CD8-positive, alpha-beta memory T cell (primary cell): ENCODE results near the gene TLCD3B. TPM values are rescaled to one million over a fixed set of nuclear protein-coding genes. Genes with fewer than 3 reads are reported as not detected.

Source experiments
- CTCF ChIA-PET: fragments of 350-600 bp; sonication (Branson Sonifier 250); formaldehyde crosslinking; loops from one replicate; lab custom pipeline; 2021; ENCODE audit warnings: antibody characterized with exemption; lab: Charles Lee
- POLR2A ChIA-PET: fragments of 350-600 bp; sonication (Branson Sonifier 250); formaldehyde crosslinking; loops from one replicate; lab custom pipeline; 2021; ENCODE audit warnings: antibody characterized with exemption; lab: Charles Lee
- DNase-seq, 5 donors: peaks; one replicate each; pipeline versions ENCODE4 v3.0.0 to v3.0.0-alpha.2; 2020 to 2022; ENCODE audit warnings: mixed read lengths in 1 of 5
- H3K27ac ChIP-seq: one replicate; pipeline ENCODE4 v1.7.0; 2013; ENCODE audit warnings: low read depth, mild to moderate bottlenecking, low read length, moderate library complexity
- H3K27me3 ChIP-seq: 2 replicates; pipeline ENCODE4 v1.7.0; 2013; ENCODE audit warnings: low read length, mild to moderate bottlenecking; ENCODE audit not compliant: insufficient read depth, poor library complexity, severe bottlenecking
- H3K36me3 ChIP-seq: 2 replicates; pipeline ENCODE4 v1.7.0; 2013; ENCODE audit warnings: mild to moderate bottlenecking, low read length, moderate library complexity; ENCODE audit not compliant: insufficient read depth
- H3K4me1 ChIP-seq: 2 replicates; pipeline ENCODE4 v1.7.0; 2013; ENCODE audit warnings: mild to moderate bottlenecking, low read length, moderate library complexity; ENCODE audit not compliant: insufficient read depth
- H3K4me3 ChIP-seq: 2 replicates; pipeline ENCODE4 v1.7.0; 2013; ENCODE audit warnings: mild to moderate bottlenecking, low read length
- H3K9me3 ChIP-seq: 2 replicates; pipeline ENCODE4 v1.7.0; 2013; ENCODE audit warnings: mild to moderate bottlenecking, low read length
- H3K27ac Mint-ChIP-seq, 8 donors: one replicate each; pipeline ENCODE4 v1.8.0; 2020 to 2021; ENCODE audit warnings: mixed read lengths in 8 of 8, mild to moderate bottlenecking in 6 of 8, inconsistent platforms in 3 of 8, moderate library complexity in 3 of 8
- H3K27me3 Mint-ChIP-seq, 2 donors: one replicate each; pipeline ENCODE4 v1.8.0; 2020 to 2021; ENCODE audit warnings: mixed read lengths in 2 of 2, mild to moderate bottlenecking in 1 of 2, moderate library complexity in 1 of 2
- H3K36me3 Mint-ChIP-seq, 3 donors: one replicate each; pipeline ENCODE4 v1.8.0; 2020 to 2021; ENCODE audit warnings: mixed read lengths in 3 of 3, inconsistent platforms in 1 of 3, mild to moderate bottlenecking in 1 of 3
- H3K4me1 Mint-ChIP-seq, 3 donors: one replicate each; pipeline ENCODE4 v1.8.0; 2020 to 2021; ENCODE audit warnings: mixed read lengths in 3 of 3, inconsistent platforms in 1 of 3, mild to moderate bottlenecking in 1 of 3
- H3K4me3 Mint-ChIP-seq, 7 donors: one replicate each; pipeline ENCODE4 v1.8.0; 2020 to 2021; ENCODE audit warnings: mixed read lengths in 7 of 7, mild to moderate bottlenecking in 6 of 7, moderate library complexity in 4 of 7, inconsistent platforms in 2 of 7
- H3K9me3 Mint-ChIP-seq, 5 donors: one replicate each; pipeline ENCODE4 v1.8.0; 2020 to 2022; ENCODE audit warnings: mixed read lengths in 5 of 5, mild to moderate bottlenecking in 3 of 5, moderate library complexity in 2 of 5, inconsistent platforms in 1 of 5
- polyA plus RNA-seq: library from polyadenylated mRNA; unstranded; fragments of 300-500 nt; fragmentation: Illumina TruSeq; gene quantifications from one replicate; pipeline ENCODE4 v1.2.3, GENCODE V29; 2021
- total RNA-seq, 2 experiments: library from RNA; stranded (reverse); gene quantifications; one replicate each; pipeline ENCODE4 v1.2.3, GENCODE V29; 2021

Gene TLCD3B
- total and polyA plus RNA-seq, 3 experiments from 2014 or later = 0.55 to 0.84 TPM; not detected in 1

GRCh38 chr16:29975134-29975538 lies 55.9 kb downstream of the TLCD3B start:
- CTCF ChIA-PET = interaction anchor here (0.6 kb wide), 1 partner anchor 274 kb away, joined by 3 read pairs; no protein-coding TSS in a partner anchor
- Histone ChIP-seq H3K4me1 (peaks cover 31% of the 10 kb centered on the region), H3K9me3 (no peaks in the 10 kb centered on the region), H3K27ac (peak overlapping the region; percentile 71), H3K27me3 (no peaks in the 10 kb centered on the region), H3K36me3 (peaks cover 22% of the 10 kb centered on the region), H3K4me3 (peak overlapping the region; percentile 96)
- peaks cover 34 to 39% (median 36%) of the 10 kb centered on the region in 3 donors for H3K4me1 Mint-ChIP-seq
- POLR2A ChIA-PET = interaction anchor here (1.2 kb wide), 2 partner anchors 14 to 190 kb away, joined by 3 to 4 read pairs; no protein-coding TSS in a partner anchor
- DNase-seq = no peak
- no peaks in the 10 kb centered on the region for H3K9me3 Mint-ChIP-seq
- peak overlapping the region; percentile 85 to 98 (median 92) for H3K27ac Mint-ChIP-seq
- H3K4me3 Mint-ChIP-seq = peak overlapping the region; percentile 87 to 95 (median 94)
- H3K27me3 Mint-ChIP-seq = no peaks in the 10 kb centered on the region
- peaks cover 0 to 47% (median 5%) of the 10 kb centered on the region in 3 donors for H3K36me3 Mint-ChIP-seq

Other genes starting within 250 kb of the TLCD3B start
- 100 to 1,000 TPM; 118 to 131 TPM for gene KIF22, start 240.5 kb downstream of the TLCD3B start, total RNA-seq
- gene KIF22, start 240.5 kb downstream of the TLCD3B start, polyA plus RNA-seq = 61.2 TPM
- 100 to 1,000 TPM; 455 to 478 TPM for gene MAZ, start 224.7 kb downstream of the TLCD3B start, total RNA-seq
- gene MAZ, start 224.7 kb downstream of the TLCD3B start, polyA plus RNA-seq = 85.7 TPM
- gene PRRT2, start 219.1 kb downstream of the TLCD3B start, total RNA-seq = 1 to 10 TPM; 1.2 to 1.3 TPM
- gene PRRT2, start 219.1 kb downstream of the TLCD3B start, polyA plus RNA-seq = 0.18 TPM
- gene PAGR1, start 215.1 kb downstream of the TLCD3B start, total RNA-seq = 10 to 100 TPM; 41.9 to 44.3 TPM
- 53.1 TPM for gene PAGR1, start 215.1 kb downstream of the TLCD3B start, polyA plus RNA-seq
- gene MVP, start 210.8 kb downstream of the TLCD3B start, total RNA-seq = 10 to 100 TPM; 54.5 to 55.4 TPM
- gene MVP, start 210.8 kb downstream of the TLCD3B start, polyA plus RNA-seq = 155 TPM
- 10 to 100 TPM; 63.9 to 68.4 TPM for gene CDIPT, start 168.0 kb downstream of the TLCD3B start, total RNA-seq
- gene CDIPT, start 168.0 kb downstream of the TLCD3B start, polyA plus RNA-seq = 109 TPM
- under 1 TPM; 0.07 to 0.15 TPM for gene SEZ6L2, start 131.7 kb downstream of the TLCD3B start, total RNA-seq
- gene SEZ6L2, start 131.7 kb downstream of the TLCD3B start, polyA plus RNA-seq = not detected
- gene ASPHD1, start 130.8 kb downstream of the TLCD3B start, total RNA-seq = 1 to 10 TPM; 1.2 to 1.7 TPM
- gene ASPHD1, start 130.8 kb downstream of the TLCD3B start, polyA plus RNA-seq = not detected
- gene KCTD13, start 105.0 kb downstream of the TLCD3B start, total RNA-seq = 10 to 100 TPM; 35.7 to 37.1 TPM
- gene KCTD13, start 105.0 kb downstream of the TLCD3B start, polyA plus RNA-seq = 15.9 TPM
- 10 to 100 TPM; 36.8 to 43.4 TPM for gene TMEM219, start 69.2 kb downstream of the TLCD3B start, total RNA-seq
- 168 TPM for gene TMEM219, start 69.2 kb downstream of the TLCD3B start, polyA plus RNA-seq
- gene TAOK2, start 57.4 kb downstream of the TLCD3B start, total RNA-seq = 10 to 100 TPM; 41.8 to 44.3 TPM
- gene TAOK2, start 57.4 kb downstream of the TLCD3B start, polyA plus RNA-seq = 7.1 TPM
- gene HIRIP3, start 35.7 kb downstream of the TLCD3B start, total RNA-seq = 10 to 100 TPM; 45.6 to 48.0 TPM
- gene HIRIP3, start 35.7 kb downstream of the TLCD3B start, polyA plus RNA-seq = 22.0 TPM
- 100 to 1,000 TPM; 121 to 123 TPM for gene INO80E, start 35.0 kb downstream of the TLCD3B start, total RNA-seq
- 6.5 TPM for gene INO80E, start 35.0 kb downstream of the TLCD3B start, polyA plus RNA-seq
- gene DOC2A, start 20.2 kb downstream of the TLCD3B start, total RNA-seq = under 1 TPM; 0.13 to 0.42 TPM
- gene DOC2A, start 20.2 kb downstream of the TLCD3B start, polyA plus RNA-seq = not detected
- gene C16orf92, start 8.1 kb downstream of the TLCD3B start, total RNA-seq = not detected
- gene C16orf92, start 8.1 kb downstream of the TLCD3B start, polyA plus RNA-seq = not detected
- gene ALDOA, start 34.5 kb upstream of the TLCD3B start, total RNA-seq = 1,000 to 10,000 TPM; 1,907 to 1,909 TPM
- gene ALDOA, start 34.5 kb upstream of the TLCD3B start, polyA plus RNA-seq = 1,157 TPM
- 100 to 1,000 TPM; 137 to 149 TPM for gene PPP4C, start 44.7 kb upstream of the TLCD3B start, total RNA-seq
- 201 TPM for gene PPP4C, start 44.7 kb upstream of the TLCD3B start, polyA plus RNA-seq
- gene TBX6, start 60.7 kb upstream of the TLCD3B start, total RNA-seq = under 1 TPM; 0.71 to 0.83 TPM
- not detected for gene TBX6, start 60.7 kb upstream of the TLCD3B start, polyA plus RNA-seq
- gene YPEL3, start 64.9 kb upstream of the TLCD3B start, total RNA-seq = 10 to 100 TPM; 32.6 to 36.1 TPM
- gene YPEL3, start 64.9 kb upstream of the TLCD3B start, polyA plus RNA-seq = 326 TPM
- gene GDPD3, start 82.3 kb upstream of the TLCD3B start, total RNA-seq = 1 to 10 TPM; 4.7 to 5.3 TPM
- not detected for gene GDPD3, start 82.3 kb upstream of the TLCD3B start, polyA plus RNA-seq
- 10 to 100 TPM; 38.3 to 43.0 TPM for gene MAPK3, start 91.9 kb upstream of the TLCD3B start, total RNA-seq
- gene MAPK3, start 91.9 kb upstream of the TLCD3B start, polyA plus RNA-seq = 7.0 TPM
- 100 to 1,000 TPM; 889 to 952 TPM for gene CORO1A, start 152.3 kb upstream of the TLCD3B start, total RNA-seq
- 1,446 TPM for gene CORO1A, start 152.3 kb upstream of the TLCD3B start, polyA plus RNA-seq
- gene BOLA2B, start 162.4 kb upstream of the TLCD3B start, total RNA-seq = 100 to 1,000 TPM; 268 to 271 TPM
- gene BOLA2B, start 162.4 kb upstream of the TLCD3B start, polyA plus RNA-seq = 208 TPM
- gene SLX1A, start 162.6 kb upstream of the TLCD3B start, total RNA-seq = 10 to 100 TPM; 63.6 to 70.9 TPM
- gene SLX1A, start 162.6 kb upstream of the TLCD3B start, polyA plus RNA-seq = 68.8 TPM
- 10 to 100 TPM; 12.7 to 17.6 TPM for gene SULT1A3, start 168.0 kb upstream of the TLCD3B start, total RNA-seq
- 1.4 TPM for gene SULT1A3, start 168.0 kb upstream of the TLCD3B start, polyA plus RNA-seq
- 10 to 100 TPM; 10.2 to 12.0 TPM for gene NPIPB13, start 217.2 kb upstream of the TLCD3B start, total RNA-seq
- 1.2 TPM for gene NPIPB13, start 217.2 kb upstream of the TLCD3B start, polyA plus RNA-seq